Erythroblast (primary cell): ENCODE results near the gene SNAP47.

Experiments
- GATA1 ChIP-seq: IDR thresholded peaks from 2 replicates; pipeline ENCODE4 v1.6.1; 2011; ENCODE audit warnings: low read depth, mild to moderate bottlenecking, control low read depth, low read length, moderate library complexity
- POLR2A ChIP-seq: IDR thresholded peaks from 2 replicates; pipeline ENCODE4 v1.6.1; 2011; ENCODE audit warnings: mild to moderate bottlenecking, low read length

- TF ChIP-seq POLR2A (no peak), GATA1 (no peak)
Observed at GRCh38 chr1:227816750-227817446, 81.7 kb downstream of the SNAP47 start.
